DOHH2 (cell line): ENCODE results near the gene SEPTIN7.
A peak's percentile ranks its signal among the peaks of the same experiment; 100 is the strongest.

Source experiments
- H3F3A ChIP-seq: fragments of 200-600 bp; sonication (generic), shearing (Covaris generic); 2 replicates; pipeline ENCODE4 v1.6.0; 2016; ENCODE audit warnings: antibody characterized with exemption, mild to moderate bottlenecking; ENCODE audit not compliant: control insufficient read depth, insufficient read depth
- H3K27ac ChIP-seq: fragments of 200-600 bp; sonication (generic); 2 replicates; pipeline ENCODE4 v1.5.1; 2014; ENCODE audit warnings: low read depth, mild to moderate bottlenecking, low read length, moderate library complexity
- H3K27me3 ChIP-seq: fragments of 200-600 bp; sonication (generic); 2 replicates; pipeline ENCODE4 v1.6.1; 2014; ENCODE audit warnings: mild to moderate bottlenecking, low read length, mixed read lengths; ENCODE audit not compliant: control insufficient read depth
- H3K36me3 ChIP-seq: fragments of 200-600 bp; sonication (generic); 2 replicates; pipeline ENCODE4 v1.6.1; 2014; ENCODE audit warnings: mild to moderate bottlenecking, low read length, moderate library complexity, mixed read lengths; ENCODE audit not compliant: control insufficient read depth
- H3K4me1 ChIP-seq: fragments of 200-600 bp; sonication (generic); 2 replicates; pipeline ENCODE4 v1.6.1; 2014; ENCODE audit warnings: mild to moderate bottlenecking, low read length, mixed read lengths; ENCODE audit not compliant: control insufficient read depth
- H3K4me2 ChIP-seq: fragments of 200-600 bp; sonication (generic); 2 replicates; pipeline ENCODE4 v1.6.0; 2014; ENCODE audit warnings: mild to moderate bottlenecking, low read length, moderate library complexity
- H3K4me3 ChIP-seq: fragments of 200-600 bp; sonication (generic); 2 replicates; pipeline ENCODE4 v1.5.1; 2014; ENCODE audit warnings: mild to moderate bottlenecking, low read length, mixed read lengths
- H3K79me2 ChIP-seq: fragments of 200-600 bp; sonication (generic); 2 replicates; pipeline ENCODE4 v1.6.1; 2014; ENCODE audit warnings: mild to moderate bottlenecking, low read length, mixed read lengths; ENCODE audit not compliant: control insufficient read depth
- H3K9me2 ChIP-seq: fragments of 200-600 bp; sonication (generic); replicated peaks from 2 replicates; pipeline ENCODE4 v1.6.1; 2014; ENCODE audit warnings: mild to moderate bottlenecking, low read length, mixed read lengths; ENCODE audit not compliant: control insufficient read depth
- H3K9me3 ChIP-seq: fragments of 200-600 bp; sonication (generic); 2 replicates; pipeline ENCODE4 v1.6.1; 2014; ENCODE audit warnings: antibody characterized with exemption, low read length, mixed read lengths; ENCODE audit not compliant: control insufficient read depth, insufficient read depth
- H4K20me1 ChIP-seq: fragments of 200-600 bp; sonication (generic); 2 replicates; pipeline ENCODE4 v1.6.0; 2014; ENCODE audit warnings: low read depth, mild to moderate bottlenecking, antibody characterized with exemption, low read length, moderate library complexity; ENCODE audit not compliant: control insufficient read depth, insufficient read depth
- CTCF ChIP-seq: fragments of 200-600 bp; sonication (generic); IDR thresholded peaks from one replicate; pipeline ENCODE4 v1.5.1; 2014; ENCODE audit warnings: antibody characterized with exemption, mild to moderate bottlenecking, low read depth, low read length; ENCODE audit not compliant: poor library complexity, severe bottlenecking
- EZH2phosphoT487 ChIP-seq: fragments of 200-600 bp; sonication (generic); IDR thresholded peaks from 2 replicates; pipeline ENCODE4 v1.6.1; 2017; ENCODE audit warnings: borderline replicate concordance, mild to moderate bottlenecking, antibody characterized with exemption, low read length, moderate library complexity, mixed read lengths

SEPTIN7 gene

DNA sequence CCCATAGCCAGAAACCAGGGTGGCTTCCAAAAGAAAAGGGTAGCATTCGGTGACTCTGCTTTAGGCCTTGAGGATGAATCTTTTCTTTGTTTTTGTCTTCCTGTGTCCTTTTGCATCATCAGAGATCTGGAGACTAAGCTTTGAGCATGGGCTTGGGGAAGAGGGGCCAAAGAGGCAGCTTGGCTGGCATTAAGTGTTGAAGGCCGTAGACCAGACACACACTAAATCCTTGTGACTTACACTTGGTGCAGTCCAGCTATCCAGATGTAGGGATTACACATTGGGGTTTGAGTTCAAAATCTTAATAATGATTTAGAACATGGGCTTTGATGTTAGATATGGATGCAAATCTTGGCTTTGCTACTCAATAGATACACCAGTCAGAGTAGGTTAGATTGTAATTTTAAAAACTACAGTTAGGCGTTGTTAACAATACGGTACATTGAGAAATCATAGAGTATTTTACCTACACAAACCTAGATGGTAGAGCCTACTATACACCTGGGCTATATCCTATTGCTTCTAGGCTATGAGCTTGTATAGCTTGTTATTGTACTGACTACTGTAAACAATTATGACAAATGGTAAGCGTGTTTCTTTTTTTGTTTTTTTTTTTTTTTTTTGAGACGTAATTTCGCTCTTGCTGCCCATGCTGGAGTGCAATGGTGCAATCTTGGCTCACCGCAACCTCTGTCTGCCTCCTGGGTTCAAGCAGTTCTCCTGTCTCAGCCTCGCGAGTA lies 3.5 kb downstream of the SEPTIN7 start:
- Histone ChIP-seq H3K36me3 (peaks cover 68% of the 10 kb centered on the region), H3K4me3 (no peak overlapping the region; the same call in 1 of the 2 replicates), H3K4me2 (peak overlapping the region; percentile 88), H4K20me1 (peaks cover 53% of the 10 kb centered on the region), H3F3A (peaks cover 6% of the 10 kb centered on the region), H3K4me1 (peaks cover 40% of the 10 kb centered on the region), H3K27me3 (no peaks in the 10 kb centered on the region), H3K27ac (no peak overlapping the region), H3K79me2 (peaks cover 91% of the 10 kb centered on the region), H3K9me3 (no peaks in the 10 kb centered on the region), H3K9me2 (no peaks in the 10 kb centered on the region)
- no peak for TF ChIP-seq CTCF
- no peak for TF ChIP-seq EZH2phosphoT487

DNA sequence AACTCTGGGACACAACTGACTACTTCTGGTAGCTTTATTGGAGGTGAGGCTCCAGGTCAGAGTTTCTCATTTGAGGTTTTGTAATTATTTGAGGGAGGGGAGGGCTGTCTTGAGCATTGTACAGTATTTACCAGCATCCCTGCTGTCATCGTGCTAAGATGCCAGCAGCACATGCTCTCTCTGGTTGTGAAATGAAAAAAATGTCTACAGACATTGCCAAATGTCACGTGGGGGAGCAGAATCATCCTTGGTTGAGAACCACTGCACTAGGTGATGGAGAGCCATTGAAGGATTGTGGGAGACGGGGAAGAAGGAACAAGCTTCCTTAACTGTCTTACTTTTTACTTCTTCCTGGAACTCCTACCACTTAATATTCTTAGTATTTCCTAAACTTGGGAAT lies 5.0 kb downstream of the SEPTIN7 start:
- peaks cover 71% of the 10 kb centered on the region for H3K36me3 ChIP-seq
- H3K27me3 ChIP-seq, result no peaks in the 10 kb centered on the region
- H4K20me1 ChIP-seq, result peaks cover 61% of the 10 kb centered on the region
- peaks cover 48% of the 10 kb centered on the region for H3K4me1 ChIP-seq
- H3K4me3 ChIP-seq, result no peak overlapping the region
- H3K9me2 ChIP-seq, result no peaks in the 10 kb centered on the region
- no peak overlapping the region for H3K27ac ChIP-seq
- no peaks in the 10 kb centered on the region for H3K9me3 ChIP-seq
- H3K79me2 ChIP-seq, result peaks cover 96% of the 10 kb centered on the region
- peak overlapping the region; percentile 1; the same call in 1 of the 2 replicates for H3K4me2 ChIP-seq
- peaks cover 6% of the 10 kb centered on the region for H3F3A ChIP-seq
- no peak for TF ChIP-seq CTCF
- TF ChIP-seq EZH2phosphoT487, result no peak

DNA sequence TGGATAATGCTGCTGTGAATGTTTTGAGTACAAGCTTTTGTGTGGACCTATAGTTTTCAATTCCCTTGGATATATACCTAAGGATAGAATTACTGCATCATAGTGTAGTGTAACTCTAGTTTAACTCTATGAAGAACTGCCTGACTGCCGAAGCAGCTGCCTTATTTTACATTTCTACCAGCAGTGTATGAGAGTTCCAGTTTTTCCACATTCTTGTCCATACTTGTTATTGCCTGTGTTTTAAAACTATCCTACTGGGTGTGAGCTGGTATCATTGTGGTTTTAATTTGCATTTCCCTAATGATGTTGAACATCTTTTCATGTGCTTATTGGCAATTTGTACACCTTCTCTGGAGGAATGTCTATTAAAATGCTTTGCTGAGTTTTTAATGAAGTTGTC lies 15.7 kb downstream of the SEPTIN7 start:
- peaks cover 5% of the 10 kb centered on the region; the same call in 1 of the 2 replicates for H3K9me3 ChIP-seq
- peaks cover 34% of the 10 kb centered on the region for H3K4me1 ChIP-seq
- no peak for TF ChIP-seq EZH2phosphoT487
- no peak for TF ChIP-seq CTCF
- no peaks in the 10 kb centered on the region for H3K27me3 ChIP-seq
- peaks cover 63% of the 10 kb centered on the region for H4K20me1 ChIP-seq
- peaks cover 44% of the 10 kb centered on the region for H3K36me3 ChIP-seq
- no peak overlapping the region for H3K4me2 ChIP-seq
- H3F3A ChIP-seq, result no peaks in the 10 kb centered on the region
- no peak overlapping the region for H3K27ac ChIP-seq
- H3K9me2 ChIP-seq, result no peaks in the 10 kb centered on the region
- peaks cover 100% of the 10 kb centered on the region for H3K79me2 ChIP-seq
- no peak overlapping the region for H3K4me3 ChIP-seq
